Transverse colon (tissue), 4 donors: ENCODE data around the gene IRF6. TPM values are rescaled to one million over a fixed set of nuclear protein-coding genes. Genes with fewer than 3 reads are reported as not detected.

Experiments used
- DNase-seq: peaks from one replicate; pipeline ENCODE4 v3.0.0-alpha.2; 2019
- H3K27ac ChIP-seq, 4 donors: fragments of 200-600 bp; sonication (generic); 2 replicates each; pipeline ENCODE4 v1.5.1; 2016 to 2018; ENCODE audit warnings: inconsistent platforms in 4 of 4
- H3K27me3 ChIP-seq: fragments of 200-600 bp; sonication (generic); 2 replicates; pipeline ENCODE4 v1.5.1; 2017; ENCODE audit warnings: inconsistent platforms
- H3K36me3 ChIP-seq, 4 donors: fragments of 200-600 bp; sonication (generic); 2 replicates each; pipeline ENCODE4 v1.5.1; 2017 to 2019; ENCODE audit warnings: inconsistent platforms in 4 of 4
- H3K4me1 ChIP-seq, 4 donors: fragments of 200-600 bp; sonication (generic); 2 replicates each; pipeline ENCODE4 v1.5.1; 2017 to 2020; ENCODE audit warnings: inconsistent platforms in 4 of 4
- H3K4me3 ChIP-seq, 4 donors: fragments of 200-600 bp; sonication (generic); 1 replicate in 1 of 4; 2 replicates in 3 of 4; pipeline versions ENCODE4 v1.5.1 to v1.6.1; 2017 to 2019; ENCODE audit warnings: inconsistent platforms in 4 of 4
- H3K9me3 ChIP-seq, 2 donors: fragments of 200-600 bp; sonication (generic); 2 replicates each; pipeline ENCODE4 v1.5.1; 2017 to 2019; ENCODE audit warnings: inconsistent platforms in 2 of 2
- CTCF ChIP-seq, 5 experiments: fragments of 200-600 bp in 3 of 5; fragments of 450-650 bp in 2 of 5; sonication (generic) in 3 of 5; IDR thresholded peaks; 1 replicate in 2 of 5; 2 replicates in 3 of 5; pipeline ENCODE4 v1.5.1; 2016 to 2017; ENCODE audit warnings: antibody characterized with exemption in 5 of 5, inconsistent platforms in 3 of 5, mild to moderate bottlenecking in 2 of 5, moderate library complexity in 1 of 5
- EP300 ChIP-seq: sonication (generic); formaldehyde crosslinking; IDR thresholded peaks from one replicate; pipeline ENCODE4 v1.6.1; 2017; ENCODE audit warnings: antibody characterized with exemption, low read depth
- POLR2A ChIP-seq: fragments of 450-650 bp; IDR thresholded peaks from one replicate; pipeline ENCODE4 v1.6.1; 2016; ENCODE audit warnings: antibody characterized with exemption, mild to moderate bottlenecking, moderate library complexity
- POLR2AphosphoS5 ChIP-seq, 3 donors: sonication (generic); formaldehyde crosslinking; IDR thresholded peaks; one replicate each; pipeline ENCODE4 v1.6.1; 2016; ENCODE audit warnings: antibody characterized with exemption in 3 of 3
- WGBS, 2 donors: methylation state at CpG; one replicate each; pipeline ENCODE4 v1.1.5; 2018; ENCODE audit warnings: low coverage in 1 of 2; 5-methylcytosine and 5-hydroxymethylcytosine counted together
- in situ Hi-C, 4 donors: fragments of 200-750 bp; cut with MboI; loops; one replicate each; pipeline versions ENCODE4 v1.15.0 to v1.15.1; 2017; ENCODE audit warnings: low sequenced_read_pairs in 3 of 4, low pct_ligation_motif_present in 1 of 4, low pct_unique_long_range_greater_than_20kb in 1 of 4
- intact Hi-C: fragments of 100-400 bp; cut with DNase I; formaldehyde crosslinking; loops from one replicate; pipeline ENCODE4 v1.15.1; 2023; ENCODE audit warnings: low total_unique reads
- total RNA-seq, 4 donors: library from RNA; depleted of rRNA; stranded (reverse); fragments of >200 nt; gene quantifications; one replicate each; pipeline ENCODE4 v1.1.0, GENCODE V29; 2016

Gene IRF6
- total RNA-seq, 4 donors from 2014 or later: 26.1 to 78.0 (median 44.4) TPM

GRCh38 chr1:209854196-209854595, 48.3 kb upstream of the IRF6 start:
- intact Hi-C loops: no loop called here
- Histone ChIP-seq H3K4me3 (no peak overlapping the region), H3K36me3 (peaks cover 0 to 34% (median 14%) of the 10 kb centered on the region in 4 donors), H3K27me3 (no peaks in the 10 kb centered on the region), H3K4me1 (no peaks in the 10 kb centered on the region), H3K9me3 (no peaks in the 10 kb centered on the region), H3K27ac (no peak overlapping the region)
- 50 to 91% methylated on average over 1 to 3 of the region's 3 CpGs for WGBS, 2 donors
- in situ Hi-C loops: loop anchor here in 2 of 4 donors (25.0 kb wide), 2 partner anchors 133 to 458 kb away; no protein-coding TSS in a partner anchor
- TF ChIP-seq POLR2A: no peak
- TF ChIP-seq EP300: no peak
- no peak for TF ChIP-seq POLR2AphosphoS5 (IDR thresholded peaks at IDR 0.05)
- TF ChIP-seq CTCF (IDR thresholded peaks at IDR 0.05): no peak
- DNase-seq: no peak

GRCh38 chr1:209853676-209854075, 47.7 kb upstream of the IRF6 start:
- intact Hi-C loops: no loop called here
- WGBS, 2 donors: 83 to 94% methylated on average over 2 of the region's 2 CpGs
- TF ChIP-seq CTCF (IDR thresholded peaks at IDR 0.05) (no peak), EP300 (no peak), POLR2A (no peak), POLR2AphosphoS5 (IDR thresholded peaks at IDR 0.05) (no peak)
- Histone ChIP-seq H3K4me3 (no peak overlapping the region), H3K36me3 (peaks cover 0 to 39% (median 14%) of the 10 kb centered on the region in 4 donors), H3K4me1 (no peaks in the 10 kb centered on the region), H3K9me3 (no peaks in the 10 kb centered on the region), H3K27ac (no peak overlapping the region), H3K27me3 (no peaks in the 10 kb centered on the region)
- DNase-seq: no peak
- in situ Hi-C loops: loop anchor here in 2 of 4 donors (25.0 kb wide), 2 partner anchors 134 to 459 kb away; no protein-coding TSS in a partner anchor

GRCh38 chr1:209850342-209850979, 44.5 kb upstream of the IRF6 start:
- in situ Hi-C loops: loop anchor here in 2 of 4 donors (25.0 kb wide), 2 partner anchors 137 to 462 kb away; no protein-coding TSS in a partner anchor
- 70 to 79% methylated on average over 2 to 6 of the region's 6 CpGs for WGBS, 2 donors
- DNase-seq: peak; percentile 13

GRCh38 chr1:209849388-209849787, 43.4 kb upstream of the IRF6 start:
- intact Hi-C loops: no loop called here
- no peaks in the 10 kb centered on the region for H3K9me3 ChIP-seq
- H3K36me3 ChIP-seq: peaks cover 0 to 41% (median 17%) of the 10 kb centered on the region in 4 donors
- H3K4me1 ChIP-seq: no peaks in the 10 kb centered on the region
- TF ChIP-seq POLR2A (no peak), POLR2AphosphoS5 (IDR thresholded peaks at IDR 0.05) (no peak), CTCF (IDR thresholded peaks at IDR 0.05) (no peak), EP300 (no peak)
- no peak for DNase-seq
- no peak overlapping the region for H3K27ac ChIP-seq
- 89% methylated on average over 5 of the region's 5 CpGs; no CpG with 5 or more reads in 1 of the 2 donors for WGBS, 2 donors
- H3K4me3 ChIP-seq: no peak overlapping the region
- no peaks in the 10 kb centered on the region for H3K27me3 ChIP-seq
- in situ Hi-C loops: no loop called here

More at GRCh38 chr1:209850342-209850979, 44.5 kb upstream of the IRF6 start:
- no peak overlapping the region for H3K4me3 ChIP-seq
- no peaks in the 10 kb centered on the region for H3K4me1 ChIP-seq
- H3K36me3 ChIP-seq: peaks cover 0 to 41% (median 20%) of the 10 kb centered on the region in 4 donors
- intact Hi-C loops: no loop called here
- no peaks in the 10 kb centered on the region for H3K9me3 ChIP-seq
- TF ChIP-seq EP300: no peak
- TF ChIP-seq POLR2A: no peak
- TF ChIP-seq POLR2AphosphoS5 (IDR thresholded peaks at IDR 0.05): no peak
- peak in 3 of 5 experiments; percentile 17 to 37 (median 30) for TF ChIP-seq CTCF (IDR thresholded peaks at IDR 0.05)
- H3K27ac ChIP-seq: no peak overlapping the region
- no peaks in the 10 kb centered on the region for H3K27me3 ChIP-seq
